D341Med (cell line): ENCODE measurements around the gene DNAJC6.

Experiments
- DNase-seq: peaks from one replicate; pipeline ENCODE4 v3.0.0; 2012; ENCODE audit warnings: low spot score

The DNAJC6 gene

GRCh38 chr1:65401612-65402011 lies 92.3 kb downstream of the DNAJC6 start:
- DNase-seq: no peak

GRCh38 chr1:65404941-65405340 lies 95.6 kb downstream of the DNAJC6 start:
- DNase-seq: no peak

- DNase-seq: no peak
These were observed 98.5 kb downstream of the DNAJC6 start for GRCh38 chr1:65407877-65408276.

- no peak for DNase-seq
These were observed 100.0 kb downstream of the DNAJC6 start for GRCh38 chr1:65409314-65409713.

- DNase-seq: no peak
These were observed 100.5 kb downstream of the DNAJC6 start for GRCh38 chr1:65409816-65410326.

GRCh38 chr1:65412256-65412983 lies 103.1 kb downstream of the DNAJC6 start:
- DNase-seq: no peak

- DNase-seq: no peak
These were observed 103.6 kb downstream of the DNAJC6 start for GRCh38 chr1:65412984-65413375.

GRCh38 chr1:65414538-65414937 lies 105.2 kb downstream of the DNAJC6 start:
- no peak for DNase-seq

- no peak for DNase-seq
These were observed 107.4 kb downstream of the DNAJC6 start for GRCh38 chr1:65416767-65417166.

- DNase-seq: no peak
These were observed 108.4 kb downstream of the DNAJC6 start for GRCh38 chr1:65417729-65418128.

GRCh38 chr1:65418522-65419185 lies 109.3 kb downstream of the DNAJC6 start:
- no peak for DNase-seq

- peak; percentile 95 for DNase-seq
These were observed 110.6 kb downstream of the DNAJC6 start for GRCh38 chr1:65419681-65420589.

- DNase-seq: no peak
These were observed 111.4 kb downstream of the DNAJC6 start, which contains the start of the genes LEPR and LEPROT for GRCh38 chr1:65420590-65421350. LEPR (plus strand) TSS chr1:65420668; CDS start chr1:65565566, 144,898 bp downstream. LEPROT (plus strand) TSS chr1:65420668; CDS start chr1:65420725, 57 bp downstream.

- DNase-seq: no peak
These were observed 112.1 kb downstream of the DNAJC6 start for GRCh38 chr1:65421351-65422025.

- DNase-seq: no peak
These were observed 113.2 kb downstream of the DNAJC6 start for GRCh38 chr1:65422241-65423203.

GRCh38 chr1:65423884-65424572 lies 114.7 kb downstream of the DNAJC6 start:
- no peak for DNase-seq

- no peak for DNase-seq
These were observed 115.2 kb downstream of the DNAJC6 start for GRCh38 chr1:65424573-65424889.

- no peak for DNase-seq
These were observed 115.7 kb downstream of the DNAJC6 start for GRCh38 chr1:65425006-65425405.

- no peak for DNase-seq
These were observed 116.4 kb downstream of the DNAJC6 start for GRCh38 chr1:65425697-65426096.
